Epithelial cell of esophagus (primary cell): ENCODE data around the gene AVEN.
"Not testable (repeated sequence)": the region's sequence is repeated elsewhere in the genome, so short reads cannot be mapped to it uniquely, and the experiment has no call there.

ENCODE experiments used
- DNase-seq: peaks from one replicate; pipeline ENCODE4 v3.0.0; 2010; ENCODE audit warnings: low read depth
- H3K4me3 ChIP-seq: 2 replicates; pipeline ENCODE4 v1.5.1; 2011; ENCODE audit warnings: mild to moderate bottlenecking, low read length, control low read depth
- CTCF ChIP-seq: IDR thresholded peaks from 2 replicates; pipeline ENCODE4 v1.5.1; 2011; ENCODE audit warnings: low read depth, mild to moderate bottlenecking, low read length, control low read depth, inconsistent platforms; ENCODE audit not compliant: insufficient read depth; ENCODE audit errors: missing control alignments

AVEN gene

GRCh38 chr15:34010921-34011320 is 28.1 kb downstream of the AVEN start:
- no peak overlapping the region for H3K4me3 ChIP-seq
- no peak for DNase-seq
- no peak for TF ChIP-seq CTCF

- no peak for DNase-seq
- no peak for TF ChIP-seq CTCF
- no peak overlapping the region for H3K4me3 ChIP-seq
These were observed 29.3 kb downstream of the AVEN start for GRCh38 chr15:34009656-34010055.

GRCh38 chr15:34006381-34006780 is 32.6 kb downstream of the AVEN start:
- no peak for TF ChIP-seq CTCF
- no peak overlapping the region for H3K4me3 ChIP-seq
- no peak for DNase-seq

GRCh38 chr15:34001536-34001935 is 37.5 kb downstream of the AVEN start:
- peak; percentile 64 for DNase-seq
- no peak for TF ChIP-seq CTCF
- no peak overlapping the region for H3K4me3 ChIP-seq

- H3K4me3 ChIP-seq, DNase-seq: not testable (repeated sequence)
These were observed 43.3 kb downstream of the AVEN start for GRCh38 chr15:33995666-33996065.

GRCh38 chr15:33994005-33994615 is 44.9 kb downstream of the AVEN start:
- DNase-seq: peak; percentile 59

GRCh38 chr15:33988384-33988783 is 50.6 kb downstream of the AVEN start:
- TF ChIP-seq CTCF: no peak
- no peak overlapping the region for H3K4me3 ChIP-seq
- peak; percentile 7 for DNase-seq

More at GRCh38 chr15:33994005-33994615, 44.9 kb downstream of the AVEN start:
- peak; percentile 66 for TF ChIP-seq CTCF
- H3K4me3 ChIP-seq: no peak overlapping the region

- no peak overlapping the region for H3K4me3 ChIP-seq
- DNase-seq: no peak
- no peak for TF ChIP-seq CTCF
These were observed 51.6 kb downstream of the AVEN start for GRCh38 chr15:33987444-33987843.
